ENCODE data around the gene APOL3. TPM values are rescaled to one million over a fixed set of nuclear protein-coding genes. Genes with fewer than 3 reads are reported as not detected.

Gene APOL3
- total and polyA plus RNA-seq, 2 donors (not counting 3 experiments of a cell fraction or from before 2014, with no cell fraction given) = 17.9 to 36.9 TPM

DNA sequence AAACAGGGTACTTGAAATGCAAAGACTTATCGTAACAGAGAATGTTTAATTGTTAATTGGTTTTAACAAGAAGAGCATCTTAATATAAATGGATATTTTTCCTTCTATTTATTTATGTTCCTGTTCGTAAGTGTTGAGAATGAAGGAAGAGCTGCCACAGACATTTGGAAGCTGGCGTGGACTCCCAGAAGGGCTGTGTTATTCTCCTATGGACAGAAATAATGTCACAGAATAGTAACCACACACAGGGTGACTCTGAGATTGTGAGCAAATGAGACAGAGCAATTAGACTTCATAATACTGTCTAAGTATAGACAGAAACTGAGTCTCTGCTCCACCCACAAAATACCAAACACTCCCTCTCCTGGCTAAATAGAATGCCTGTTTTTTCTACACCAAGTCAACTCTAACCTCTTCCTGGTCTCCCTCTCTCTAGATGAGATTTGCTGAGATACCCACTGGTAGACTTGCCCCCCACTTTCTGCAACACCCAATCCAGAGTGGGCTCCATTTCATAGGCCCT is 6.1 kb downstream of the APOL3 start:
- no TSS peak for BruUV-seq (replicated peaks)
- Histone ChIP-seq H3K27ac (ENCODE audit: insufficient read depth, low read depth, low read length) (no peak overlapping the region), H2AFZ (ENCODE audit: low read depth, low read length) (no peak overlapping the region), H3K4me3 (replicated peaks in 1 of 3; ENCODE audit: insufficient read depth in 1 of 3, low read depth in 1 of 3, low read length in 3 of 3) (no peak overlapping the region), H3K36me3 (ENCODE audit: control insufficient read depth in 2 of 2, extremely low read depth in 1 of 2, insufficient read depth in 2 of 2, low read length in 2 of 2) (no peaks in the 10 kb centered on the region), H3K79me2 (ENCODE audit: control insufficient read depth, insufficient read depth, low read length) (no peaks in the 10 kb centered on the region), H4K20me1 (replicated peaks; ENCODE audit: control insufficient read depth, extremely low read depth, insufficient read depth, low read length) (no peaks in the 10 kb centered on the region), H3K9me3 (replicated peaks; ENCODE audit: control insufficient read depth, insufficient read depth, low read length) (no peaks in the 10 kb centered on the region), H3K9ac (replicated peaks; ENCODE audit: extremely low read depth, insufficient read depth, low read length) (no peak overlapping the region), H3K27me3 (ENCODE audit: control insufficient read depth in 2 of 2, insufficient read depth in 2 of 2, low read length in 2 of 2) (no peaks in the 10 kb centered on the region), H3K4me2 (ENCODE audit: insufficient read depth, low read length) (no peak overlapping the region), H3K9me1 (replicated peaks; ENCODE audit: control insufficient read depth, extremely low read depth, insufficient read depth, low read length) (no peaks in the 10 kb centered on the region), H3K4me1 (ENCODE audit: control insufficient read depth, extremely low read depth, insufficient read depth, low read length) (peaks cover 32% of the 10 kb centered on the region)
- CTCF ChIA-PET = interaction anchor here (1.3 to 4.3 kb wide), 3 partner anchors 9 to 89 kb away, joined by 3 to 26 read pairs (median 5); no protein-coding TSS in a partner anchor
- POLR2A ChIA-PET = no interaction called here
- dilution Hi-C loops (cut with MboI; ENCODE audit: extremely low pct_ligation_motif_present, low sequenced_read_pairs) = no loop called here
- intact Hi-C loops (cut with micrococcal nuclease) = no loop called here
- DNase-seq (ENCODE audit: low read depth, low spot score) (no peak), FAIRE-seq (no peak)
- TF ChIP-seq, protein P1, sequence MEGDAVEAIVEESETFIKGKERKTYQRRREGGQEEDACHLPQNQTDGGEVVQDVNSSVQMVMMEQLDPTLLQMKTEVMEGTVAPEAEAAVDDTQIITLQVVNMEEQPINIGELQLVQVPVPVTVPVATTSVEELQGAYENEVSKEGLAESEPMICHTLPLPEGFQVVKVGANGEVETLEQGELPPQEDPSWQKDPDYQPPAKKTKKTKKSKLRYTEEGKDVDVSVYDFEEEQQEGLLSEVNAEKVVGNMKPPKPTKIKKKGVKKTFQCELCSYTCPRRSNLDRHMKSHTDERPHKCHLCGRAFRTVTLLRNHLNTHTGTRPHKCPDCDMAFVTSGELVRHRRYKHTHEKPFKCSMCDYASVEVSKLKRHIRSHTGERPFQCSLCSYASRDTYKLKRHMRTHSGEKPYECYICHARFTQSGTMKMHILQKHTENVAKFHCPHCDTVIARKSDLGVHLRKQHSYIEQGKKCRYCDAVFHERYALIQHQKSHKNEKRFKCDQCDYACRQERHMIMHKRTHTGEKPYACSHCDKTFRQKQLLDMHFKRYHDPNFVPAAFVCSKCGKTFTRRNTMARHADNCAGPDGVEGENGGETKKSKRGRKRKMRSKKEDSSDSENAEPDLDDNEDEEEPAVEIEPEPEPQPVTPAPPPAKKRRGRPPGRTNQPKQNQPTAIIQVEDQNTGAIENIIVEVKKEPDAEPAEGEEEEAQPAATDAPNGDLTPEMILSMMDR (IDR thresholded peaks at IDR 0.05; ENCODE audit: extremely low read depth in 1 of 2, insufficient read depth in 1 of 2, low read depth in 1 of 2, low read length in 2 of 2) = no peak
- TF ChIP-seq POLR2AphosphoS5 (IDR thresholded peaks at IDR 0.05; ENCODE audit: insufficient read depth, low read depth, low read length) = no peak
- TF ChIP-seq FOS (IDR thresholded peaks at IDR 0.05; ENCODE audit: borderline replicate concordance, insufficient read depth, low read length) = no peak
- TF ChIP-seq, protein P2, sequence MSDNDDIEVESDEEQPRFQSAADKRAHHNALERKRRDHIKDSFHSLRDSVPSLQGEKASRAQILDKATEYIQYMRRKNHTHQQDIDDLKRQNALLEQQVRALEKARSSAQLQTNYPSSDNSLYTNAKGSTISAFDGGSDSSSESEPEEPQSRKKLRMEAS (IDR thresholded peaks at IDR 0.05; ENCODE audit: insufficient read depth, insufficient read length) = no peak
- TF ChIP-seq POLR2A (IDR thresholded peaks at IDR 0.05; ENCODE audit: low read depth, low read length) = no peak
- TF ChIP-seq GATA2 (IDR thresholded peaks at IDR 0.05; ENCODE audit: insufficient read depth, insufficient read length, low read depth, low read length) = no peak
- no peak for TF ChIP-seq JUN (IDR thresholded peaks at IDR 0.05; ENCODE audit: borderline replicate concordance, insufficient read depth, insufficient read length, low read depth)
- TF ChIP-seq EZH2 (IDR thresholded peaks at IDR 0.05; ENCODE audit: borderline replicate concordance, low read depth, low read length, severe bottlenecking) = no peak
- TF ChIP-seq MYC (IDR thresholded peaks at IDR 0.05; ENCODE audit: low read depth, low read length) = no peak

All from endothelial cell of umbilical vein (primary cell).